Stimulated activated CD4-positive, alpha-beta T cell treated with anti-CD3 and anti-CD28 coated beads, Interleukin-15, amount 100 ng/mL, for 1 hour (primary cell): ENCODE measurements around the gene SEC24C.
A peak's percentile ranks its signal among the peaks of the same experiment; 100 is the strongest.

Source experiments
- DNase-seq, 2 donors: peaks; one replicate each; pipeline ENCODE4 v3.0.0-alpha.2; 2020; ENCODE audit warnings: low read depth in 1 of 2, low spot score in 1 of 2

The SEC24C gene

GRCh38 chr10:73809061-73809818 is 65.1 kb downstream of the SEC24C start:
- no peak for DNase-seq

GRCh38 chr10:73810358-73810734 is 66.2 kb downstream of the SEC24C start:
- no peak for DNase-seq

- peak; percentile 41 to 42 for DNase-seq
Observed at GRCh38 chr10:73810735-73811465, 66.7 kb downstream of the SEC24C start.

- no peak for DNase-seq
Observed at GRCh38 chr10:73812657-73813056, 68.5 kb downstream of the SEC24C start.

- no peak for DNase-seq
Observed at GRCh38 chr10:73813333-73813732, 69.2 kb downstream of the SEC24C start.

- no peak for DNase-seq
Observed at GRCh38 chr10:73814276-73814895, 70.2 kb downstream of the SEC24C start.

- DNase-seq = no peak
Observed at GRCh38 chr10:73814896-73815718, 70.9 kb downstream of the SEC24C start.

- DNase-seq = no peak
Observed at GRCh38 chr10:73815719-73816030, 71.5 kb downstream of the SEC24C start.

- DNase-seq = no peak
Observed at GRCh38 chr10:73816917-73817729, 73.0 kb downstream of the SEC24C start.

- DNase-seq = no peak
Observed at GRCh38 chr10:73817826-73818225, 73.7 kb downstream of the SEC24C start.

GRCh38 chr10:73818402-73818801 is 74.2 kb downstream of the SEC24C start:
- no peak for DNase-seq

- no peak for DNase-seq
Observed at GRCh38 chr10:73819081-73819480, 74.9 kb downstream of the SEC24C start.

- no peak for DNase-seq
Observed at GRCh38 chr10:73819513-73820093, 75.4 kb downstream of the SEC24C start.
